Measurements from ENCODE around the gene NACC1. TPM values are rescaled to one million over a fixed set of nuclear protein-coding genes. Genes with fewer than 3 reads are reported as not detected.

Gene NACC1
- total RNA-seq, 1 donor from 2014 or later: 45.1 TPM

DNA sequence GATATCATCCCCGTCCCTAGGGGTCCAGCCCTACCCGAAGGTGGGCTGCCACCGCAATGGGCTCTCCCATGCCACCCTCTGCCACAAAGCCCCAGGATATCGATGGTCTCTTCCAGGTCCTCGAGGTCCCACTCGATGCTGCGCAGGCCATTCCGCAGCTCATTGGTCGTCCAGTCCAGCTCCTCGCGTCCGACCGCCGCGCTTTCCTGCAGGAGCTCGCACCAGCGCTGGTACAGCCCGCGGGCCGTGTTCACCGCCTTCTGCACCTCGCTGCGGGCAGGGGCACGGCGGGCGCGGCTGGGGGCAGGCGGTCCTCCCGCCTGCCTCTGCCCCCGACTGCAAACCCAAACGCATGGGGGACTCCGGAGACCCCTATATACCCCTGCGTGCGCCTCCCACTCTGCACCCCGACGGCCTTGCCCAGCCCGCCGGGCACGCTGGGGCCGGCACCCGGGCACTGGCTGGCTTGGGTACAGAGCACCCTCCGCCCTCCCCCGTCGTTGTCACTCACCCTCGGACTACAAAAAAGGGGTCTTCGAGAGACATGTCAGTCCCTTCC lies 31.6 kb downstream of the NACC1 start:
- Mint-ChIP-seq H3K4me3 (ENCODE audit: unreplicated experiment) (peak overlapping the region; percentile 99), H3K9me3 (ENCODE audit: unreplicated experiment) (no peaks in the 10 kb centered on the region), H3K4me1 (ENCODE audit: unreplicated experiment) (peaks cover 15% of the 10 kb centered on the region), H3K27me3 (ENCODE audit: unreplicated experiment) (no peaks in the 10 kb centered on the region), H3K27ac (ENCODE audit: unreplicated experiment) (peak overlapping the region; percentile 100), H3K36me3 (ENCODE audit: unreplicated experiment) (peaks cover 7% of the 10 kb centered on the region)
- no peak for DNase-seq (ENCODE audit: extremely low spot score, unreplicated experiment)
- TF ChIP-seq, protein P1, sequence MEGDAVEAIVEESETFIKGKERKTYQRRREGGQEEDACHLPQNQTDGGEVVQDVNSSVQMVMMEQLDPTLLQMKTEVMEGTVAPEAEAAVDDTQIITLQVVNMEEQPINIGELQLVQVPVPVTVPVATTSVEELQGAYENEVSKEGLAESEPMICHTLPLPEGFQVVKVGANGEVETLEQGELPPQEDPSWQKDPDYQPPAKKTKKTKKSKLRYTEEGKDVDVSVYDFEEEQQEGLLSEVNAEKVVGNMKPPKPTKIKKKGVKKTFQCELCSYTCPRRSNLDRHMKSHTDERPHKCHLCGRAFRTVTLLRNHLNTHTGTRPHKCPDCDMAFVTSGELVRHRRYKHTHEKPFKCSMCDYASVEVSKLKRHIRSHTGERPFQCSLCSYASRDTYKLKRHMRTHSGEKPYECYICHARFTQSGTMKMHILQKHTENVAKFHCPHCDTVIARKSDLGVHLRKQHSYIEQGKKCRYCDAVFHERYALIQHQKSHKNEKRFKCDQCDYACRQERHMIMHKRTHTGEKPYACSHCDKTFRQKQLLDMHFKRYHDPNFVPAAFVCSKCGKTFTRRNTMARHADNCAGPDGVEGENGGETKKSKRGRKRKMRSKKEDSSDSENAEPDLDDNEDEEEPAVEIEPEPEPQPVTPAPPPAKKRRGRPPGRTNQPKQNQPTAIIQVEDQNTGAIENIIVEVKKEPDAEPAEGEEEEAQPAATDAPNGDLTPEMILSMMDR (IDR thresholded peaks at IDR 0.05): no peak

DNA sequence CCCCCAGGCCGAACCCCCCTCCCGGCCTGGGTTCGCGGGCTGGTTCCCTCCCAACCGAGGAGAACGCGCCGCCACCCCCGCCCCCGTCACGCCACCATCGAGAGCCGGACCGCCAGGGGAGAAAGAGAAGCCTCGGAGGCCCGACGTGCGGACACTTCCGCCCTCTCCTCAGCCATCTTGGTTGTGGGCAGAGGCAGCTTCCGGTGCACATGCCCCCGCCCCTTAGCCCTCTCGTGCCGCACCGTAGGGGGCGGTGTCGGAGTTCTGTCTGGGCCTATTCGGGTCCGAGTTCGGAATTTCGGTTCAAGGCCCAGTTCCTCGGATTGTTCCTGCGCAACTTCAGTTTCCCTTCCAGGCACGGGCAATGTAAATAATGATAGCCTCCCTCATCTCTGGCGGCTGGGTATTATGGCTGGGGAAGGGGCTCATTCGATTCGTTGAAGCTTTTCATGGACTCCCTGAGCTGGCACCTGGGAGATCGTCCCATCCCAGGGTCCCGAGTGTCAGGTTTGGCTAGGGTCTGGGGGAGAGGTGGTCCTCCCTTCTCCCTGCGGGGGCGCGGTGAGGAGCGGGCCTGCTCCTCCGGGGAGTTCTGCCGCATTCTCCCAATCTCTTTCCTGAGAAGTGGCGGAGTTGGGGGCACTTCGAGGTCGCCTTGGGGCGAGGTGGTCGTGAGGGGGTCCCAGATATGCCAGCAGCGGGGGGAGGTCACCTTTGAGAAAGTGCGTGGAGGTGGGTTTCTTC lies 32.3 kb downstream of the NACC1 start, which contains the start of the genes IER2 and STX10:
Gene IER2 (plus strand): TSS at position 225 of the 744 bp plus-strand sequence. CDS start 2,776 bp downstream, outside the sequence.
Gene STX10 (minus strand): TSS at position 189 of the 744 bp plus-strand sequence. CDS start 202 bp downstream, outside the sequence.
- TF ChIP-seq, protein P1 (IDR thresholded peaks at IDR 0.05): peak; percentile 54
- peak; percentile 97 for DNase-seq (ENCODE audit: extremely low spot score, unreplicated experiment)
- peaks cover 9% of the 10 kb centered on the region for H3K36me3 Mint-ChIP-seq (ENCODE audit: unreplicated experiment)
- H3K4me3 Mint-ChIP-seq (ENCODE audit: unreplicated experiment): peak within 1 kb of the TSS; percentile 99
- H3K27me3 Mint-ChIP-seq (ENCODE audit: unreplicated experiment): no peaks in the 10 kb centered on the region
- H3K4me1 Mint-ChIP-seq (ENCODE audit: unreplicated experiment): peaks cover 20% of the 10 kb centered on the region
- peak within 1 kb of the TSS; percentile 100 for H3K27ac Mint-ChIP-seq (ENCODE audit: unreplicated experiment)
- no peaks in the 10 kb centered on the region for H3K9me3 Mint-ChIP-seq (ENCODE audit: unreplicated experiment)

DNA sequence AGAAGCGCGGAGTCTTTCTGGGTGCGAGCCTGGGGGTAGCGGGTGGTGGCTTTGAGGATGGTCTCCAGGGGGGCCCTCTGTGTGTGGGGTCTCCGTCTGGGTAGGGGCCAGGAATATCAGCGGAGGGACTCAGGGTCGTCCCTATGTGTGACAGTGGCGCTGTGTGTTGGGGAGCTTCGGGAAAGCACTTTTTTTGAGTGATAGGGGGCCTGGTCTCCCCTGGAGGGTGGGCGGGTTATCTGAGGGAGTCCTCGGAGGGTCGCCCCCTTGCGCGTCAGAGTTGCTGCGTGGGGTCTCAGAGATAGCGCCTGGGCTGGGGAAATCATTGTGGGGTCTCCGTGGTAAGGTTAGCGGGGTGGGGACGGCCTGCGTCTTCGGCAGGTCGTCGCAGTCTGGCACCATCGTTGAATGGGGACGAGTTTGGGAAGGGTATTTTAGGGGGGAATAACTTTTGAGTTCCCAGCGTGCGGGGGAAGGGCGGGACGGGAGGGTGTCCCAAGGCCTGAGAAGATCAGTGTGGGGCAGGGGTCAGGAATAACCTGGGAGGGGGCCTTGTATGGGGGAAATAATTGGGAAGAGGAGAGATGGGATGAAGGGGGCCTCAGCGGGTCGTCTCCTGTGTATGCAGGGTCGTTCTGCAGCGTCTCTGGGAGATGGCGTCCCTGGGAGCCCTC lies 33.0 kb downstream of the NACC1 start:
- no peak for DNase-seq (ENCODE audit: extremely low spot score, unreplicated experiment)
- no peaks in the 10 kb centered on the region for H3K27me3 Mint-ChIP-seq (ENCODE audit: unreplicated experiment)
- H3K36me3 Mint-ChIP-seq (ENCODE audit: unreplicated experiment): peaks cover 9% of the 10 kb centered on the region
- H3K27ac Mint-ChIP-seq (ENCODE audit: unreplicated experiment): peak overlapping the region; percentile 100
- TF ChIP-seq, protein P1 (IDR thresholded peaks at IDR 0.05): no peak
- no peaks in the 10 kb centered on the region for H3K9me3 Mint-ChIP-seq (ENCODE audit: unreplicated experiment)
- peak overlapping the region; percentile 99 for H3K4me3 Mint-ChIP-seq (ENCODE audit: unreplicated experiment)
- peaks cover 23% of the 10 kb centered on the region for H3K4me1 Mint-ChIP-seq (ENCODE audit: unreplicated experiment)

DNA sequence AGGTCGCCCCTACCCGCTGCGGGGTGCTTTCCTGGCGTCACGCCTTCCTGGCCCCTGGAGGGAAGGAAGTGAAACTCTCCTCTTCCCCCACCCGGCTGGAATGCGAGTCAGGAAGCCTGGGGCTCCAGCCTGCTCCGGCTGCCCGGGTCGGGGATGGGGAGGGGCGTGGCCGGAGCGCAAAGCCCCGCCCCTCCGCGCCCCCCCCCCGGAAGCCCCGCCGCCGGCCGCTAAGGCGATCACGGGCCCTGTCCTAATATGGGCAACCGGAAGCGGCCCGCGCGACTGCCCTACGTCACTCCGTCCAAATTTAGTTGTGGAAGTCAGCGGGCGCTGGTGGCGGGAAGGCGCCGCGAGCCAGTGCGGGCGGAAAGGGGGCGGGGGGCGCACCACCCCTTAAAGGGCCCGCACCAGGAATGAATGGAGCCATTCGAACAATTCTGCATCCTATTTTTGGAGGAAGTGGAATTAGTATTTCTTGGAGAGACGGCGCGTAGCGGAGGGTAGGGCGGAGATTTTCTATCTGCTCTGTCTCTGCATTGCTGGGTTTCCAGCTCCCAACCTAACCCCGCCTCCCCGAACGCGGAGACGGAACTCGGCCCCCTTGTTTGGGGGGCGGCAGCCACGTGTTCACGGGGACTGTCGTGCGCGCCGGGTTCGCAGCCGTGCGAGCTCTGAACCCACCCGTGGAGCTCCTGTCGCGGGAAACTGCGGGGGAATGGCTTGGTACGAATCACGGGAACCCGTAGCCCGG lies 33.7 kb downstream of the NACC1 start:
- H3K27ac Mint-ChIP-seq (ENCODE audit: unreplicated experiment): peak overlapping the region; percentile 100
- DNase-seq (ENCODE audit: extremely low spot score, unreplicated experiment): peak; percentile 99
- peaks cover 9% of the 10 kb centered on the region for H3K36me3 Mint-ChIP-seq (ENCODE audit: unreplicated experiment)
- H3K4me3 Mint-ChIP-seq (ENCODE audit: unreplicated experiment): peak overlapping the region; percentile 99
- TF ChIP-seq, protein P1 (IDR thresholded peaks at IDR 0.05): peak; percentile 23
- H3K9me3 Mint-ChIP-seq (ENCODE audit: unreplicated experiment): no peaks in the 10 kb centered on the region
- peaks cover 29% of the 10 kb centered on the region for H3K4me1 Mint-ChIP-seq (ENCODE audit: unreplicated experiment)
- H3K27me3 Mint-ChIP-seq (ENCODE audit: unreplicated experiment): no peaks in the 10 kb centered on the region

All from osteocyte (in vitro differentiated cells).